Endodermal cell (in vitro differentiated cells): ENCODE data around the gene SPDEF. TPM values are rescaled to one million over a fixed set of nuclear protein-coding genes. Genes with fewer than 3 reads are reported as not detected.

Experiments
- DNase-seq: peaks from one replicate; pipeline ENCODE4 v3.0.0-alpha.2; 2017
- H3K27ac ChIP-seq: 2 replicates; pipeline ENCODE4 v1.5.1; 2013; ENCODE audit warnings: mild to moderate bottlenecking, low read depth, low read length, moderate library complexity
- H3K27me3 ChIP-seq: 2 replicates; pipeline ENCODE4 v1.6.1; 2013; ENCODE audit warnings: mild to moderate bottlenecking, low read length, moderate library complexity; ENCODE audit not compliant: insufficient read depth, control insufficient read depth, poor library complexity, severe bottlenecking
- H3K36me3 ChIP-seq: 2 replicates; pipeline ENCODE4 v1.7.0; 2013; ENCODE audit warnings: mild to moderate bottlenecking, low read length, moderate library complexity; ENCODE audit not compliant: control insufficient read depth, insufficient read depth
- H3K4me1 ChIP-seq: one replicate; pipeline ENCODE4 v1.7.0; 2013; ENCODE audit warnings: low read length; ENCODE audit not compliant: control insufficient read depth, insufficient read depth
- H3K4me3 ChIP-seq: 2 replicates; pipeline ENCODE4 v1.5.1; 2013; ENCODE audit warnings: mild to moderate bottlenecking, low read length, moderate library complexity
- H3K9ac ChIP-seq: 2 replicates; pipeline ENCODE4 v1.6.1; 2013; ENCODE audit warnings: mild to moderate bottlenecking, low read length, moderate library complexity; ENCODE audit not compliant: poor library complexity, severe bottlenecking; ENCODE audit errors: extremely low read depth
- H3K9me3 ChIP-seq: 2 replicates; pipeline ENCODE4 v1.6.1; 2013; ENCODE audit warnings: mild to moderate bottlenecking, low read length, moderate library complexity; ENCODE audit not compliant: control insufficient read depth
- H3K27ac Mint-ChIP-seq: 2 replicates; pipeline ENCODE4 v1.8.0; 2020; ENCODE audit warnings: mixed read lengths
- H3K27me3 Mint-ChIP-seq: 2 replicates; pipeline ENCODE4 v1.8.0; 2021; ENCODE audit warnings: mild to moderate bottlenecking, mixed read lengths; ENCODE audit not compliant: insufficient read depth
- H3K36me3 Mint-ChIP-seq: 2 replicates; pipeline ENCODE4 v1.8.0; 2020; ENCODE audit warnings: low read depth, mixed read lengths
- H3K4me1 Mint-ChIP-seq: 2 replicates; pipeline ENCODE4 v1.8.0; 2020; ENCODE audit warnings: mixed read lengths
- H3K4me3 Mint-ChIP-seq: 2 replicates; pipeline ENCODE4 v1.8.0; 2020; ENCODE audit warnings: mild to moderate bottlenecking, moderate library complexity, mixed read lengths
- H3K9me3 Mint-ChIP-seq: 2 replicates; pipeline ENCODE4 v1.8.0; 2020; ENCODE audit warnings: mild to moderate bottlenecking, mixed read lengths
- CTCF ChIP-seq: fragments of 200-600 bp; sonication (generic); conservative IDR thresholded peaks from 2 replicates; pipeline ENCODE4 v1.5.0; 2021; ENCODE audit warnings: antibody characterized with exemption, mild to moderate bottlenecking
- WGBS, 2 experiments: methylation state at CpG; one replicate each; pipeline versions ENCODE4 v1.1.5 to v1.1.7; 2013; ENCODE audit warnings: missing lambda C conversion rate in 2 of 2, mixed read lengths in 1 of 2; ENCODE audit not compliant: insufficient coverage in 1 of 2, insufficient read length in 1 of 2; 5-methylcytosine and 5-hydroxymethylcytosine counted together
- total RNA-seq, 2 donors: library from RNA; stranded (reverse); fragmentation: NEBNext Ultra II Directional in 1 of 2; extraction: Animal tissue kit (Norgen Biotek cat#: 25700) in 1 of 2; gene quantifications; 2 replicates in 1 of 2; 3 replicates in 1 of 2; pipeline ENCODE4 v1.2.1, GENCODE V29; 2021

Gene SPDEF
- total RNA-seq, 2 donors from 2014 or later = 1.1 to 2.6 TPM

GRCh38 chr6:34549804-34550202, 6.3 kb downstream of the SPDEF start:
- no peak for DNase-seq
- Mint-ChIP-seq H3K36me3 (no peaks in the 10 kb centered on the region), H3K27me3 (no peaks in the 10 kb centered on the region), H3K4me3 (no peak overlapping the region), H3K9me3 (no peaks in the 10 kb centered on the region), H3K27ac (no peak overlapping the region), H3K4me1 (peaks cover 4% of the 10 kb centered on the region)
- no peaks in the 10 kb centered on the region for H3K27me3 ChIP-seq
- WGBS, 2 experiments = 94% methylated on average over 2 of the region's 2 CpGs; no CpG with 5 or more reads in 1 of the 2 experiments
- H3K9me3 ChIP-seq = no peaks in the 10 kb centered on the region
- no peak overlapping the region for H3K4me3 ChIP-seq
- H3K9ac ChIP-seq = no peak overlapping the region
- no peaks in the 10 kb centered on the region for H3K4me1 ChIP-seq
- TF ChIP-seq CTCF = no peak
- H3K27ac ChIP-seq = no peak overlapping the region
- no peaks in the 10 kb centered on the region for H3K36me3 ChIP-seq

GRCh38 chr6:34549026-34549803, 6.9 kb downstream of the SPDEF start:
- Mint-ChIP-seq H3K27ac (no peak overlapping the region), H3K4me1 (peaks cover 5% of the 10 kb centered on the region), H3K4me3 (no peak overlapping the region), H3K36me3 (no peaks in the 10 kb centered on the region), H3K27me3 (no peaks in the 10 kb centered on the region), H3K9me3 (no peaks in the 10 kb centered on the region)
- no peak for TF ChIP-seq CTCF
- no peaks in the 10 kb centered on the region for H3K9me3 ChIP-seq
- no peak overlapping the region for H3K27ac ChIP-seq
- no peak for DNase-seq
- H3K9ac ChIP-seq = no peak overlapping the region
- no peaks in the 10 kb centered on the region for H3K36me3 ChIP-seq
- no peaks in the 10 kb centered on the region for H3K4me1 ChIP-seq
- WGBS, 2 experiments = 89 to 93% methylated on average over 8 to 16 of the region's 16 CpGs
- H3K27me3 ChIP-seq = no peaks in the 10 kb centered on the region
- H3K4me3 ChIP-seq = no peak overlapping the region

- peaks cover 5% of the 10 kb centered on the region for H3K4me1 Mint-ChIP-seq
- no peak overlapping the region for H3K27ac ChIP-seq
- no peaks in the 10 kb centered on the region for H3K9me3 Mint-ChIP-seq
- H3K27ac Mint-ChIP-seq = no peak overlapping the region
- H3K36me3 ChIP-seq = no peaks in the 10 kb centered on the region
- no peak overlapping the region for H3K4me3 Mint-ChIP-seq
- no peak for TF ChIP-seq CTCF
- no peaks in the 10 kb centered on the region for H3K36me3 Mint-ChIP-seq
- no peaks in the 10 kb centered on the region for H3K27me3 ChIP-seq
- no peak overlapping the region for H3K9ac ChIP-seq
- H3K9me3 ChIP-seq = no peaks in the 10 kb centered on the region
- no peak for DNase-seq
- no peak overlapping the region for H3K4me3 ChIP-seq
- no peaks in the 10 kb centered on the region for H3K27me3 Mint-ChIP-seq
- 92 to 97% methylated on average over 4 to 11 of the region's 11 CpGs for WGBS, 2 experiments
- H3K4me1 ChIP-seq = no peaks in the 10 kb centered on the region
Measured at GRCh38 chr6:34547701-34548644, 8.2 kb downstream of the SPDEF start.
